Nephron (organoid): ENCODE data around the gene CRTC3.
"Not testable (repeated sequence)": the region's sequence is repeated elsewhere in the genome, so short reads cannot be mapped to it uniquely, and the experiment has no call there.

ENCODE experiments used
- H3K27ac Mint-ChIP-seq, 3 experiments: 2 replicates each; pipeline ENCODE4 v1.8.0; 2020; ENCODE audit warnings: mixed read lengths in 3 of 3, mild to moderate bottlenecking in 2 of 3, moderate library complexity in 1 of 3
- H3K27me3 Mint-ChIP-seq: 2 replicates; pipeline ENCODE4 v1.8.0; 2021; ENCODE audit warnings: low read depth, mild to moderate bottlenecking, moderate library complexity, mixed read lengths
- H3K36me3 Mint-ChIP-seq: 2 replicates; pipeline ENCODE4 v1.8.0; 2020; ENCODE audit warnings: low read depth, mixed read lengths
- H3K4me1 Mint-ChIP-seq: 2 replicates; pipeline ENCODE4 v1.8.0; 2020; ENCODE audit warnings: mixed read lengths
- H3K4me3 Mint-ChIP-seq, 3 experiments: 2 replicates each; pipeline ENCODE4 v1.8.0; 2020; ENCODE audit warnings: mild to moderate bottlenecking in 3 of 3, mixed read lengths in 3 of 3, moderate library complexity in 2 of 3
- H3K9me3 Mint-ChIP-seq: 2 replicates; pipeline ENCODE4 v1.8.0; 2020; ENCODE audit warnings: mixed read lengths
- TF ChIP-seq, protein P1 (sequence below), 3 experiments: fragments of 200-600 bp; sonication (generic); IDR thresholded peaks; one replicate each; pipeline ENCODE4 v1.5.0; 2021; ENCODE audit warnings: antibody characterized with exemption in 3 of 3; ENCODE audit not compliant: unreplicated experiment in 3 of 3

CRTC3 gene

DNA sequence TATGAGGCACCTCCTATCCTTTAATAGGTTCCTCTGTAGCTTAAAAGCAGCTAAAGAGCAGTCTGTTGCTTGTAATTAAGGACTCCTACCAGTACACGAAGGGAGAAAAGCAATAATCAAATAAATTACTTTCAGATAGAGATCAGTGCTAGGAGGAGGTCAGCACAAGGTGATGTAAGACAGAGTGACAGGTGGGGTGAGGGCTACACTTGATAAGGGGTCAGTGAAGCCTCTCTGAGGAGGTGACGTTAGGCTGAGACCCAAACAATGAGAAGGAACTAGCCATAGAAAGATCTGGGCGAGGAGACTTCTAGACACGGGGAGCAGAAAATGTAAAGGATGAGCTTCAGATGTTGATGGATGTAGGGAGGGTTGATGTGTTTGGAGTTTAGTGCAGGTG is 129.8 kb downstream of the CRTC3 start:
- Mint-ChIP-seq H3K27me3 (no peaks in the 10 kb centered on the region), H3K36me3 (no peaks in the 10 kb centered on the region), H3K4me3 (no peak overlapping the region), H3K4me1 (no peaks in the 10 kb centered on the region), H3K9me3 (no peaks in the 10 kb centered on the region), H3K27ac (no peak overlapping the region)
- TF ChIP-seq, protein P1, sequence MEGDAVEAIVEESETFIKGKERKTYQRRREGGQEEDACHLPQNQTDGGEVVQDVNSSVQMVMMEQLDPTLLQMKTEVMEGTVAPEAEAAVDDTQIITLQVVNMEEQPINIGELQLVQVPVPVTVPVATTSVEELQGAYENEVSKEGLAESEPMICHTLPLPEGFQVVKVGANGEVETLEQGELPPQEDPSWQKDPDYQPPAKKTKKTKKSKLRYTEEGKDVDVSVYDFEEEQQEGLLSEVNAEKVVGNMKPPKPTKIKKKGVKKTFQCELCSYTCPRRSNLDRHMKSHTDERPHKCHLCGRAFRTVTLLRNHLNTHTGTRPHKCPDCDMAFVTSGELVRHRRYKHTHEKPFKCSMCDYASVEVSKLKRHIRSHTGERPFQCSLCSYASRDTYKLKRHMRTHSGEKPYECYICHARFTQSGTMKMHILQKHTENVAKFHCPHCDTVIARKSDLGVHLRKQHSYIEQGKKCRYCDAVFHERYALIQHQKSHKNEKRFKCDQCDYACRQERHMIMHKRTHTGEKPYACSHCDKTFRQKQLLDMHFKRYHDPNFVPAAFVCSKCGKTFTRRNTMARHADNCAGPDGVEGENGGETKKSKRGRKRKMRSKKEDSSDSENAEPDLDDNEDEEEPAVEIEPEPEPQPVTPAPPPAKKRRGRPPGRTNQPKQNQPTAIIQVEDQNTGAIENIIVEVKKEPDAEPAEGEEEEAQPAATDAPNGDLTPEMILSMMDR (IDR thresholded peaks at IDR 0.05; ENCODE audit: unreplicated experiment in 3 of 3) = no peak

GRCh38 chr15:90660195-90660998 is 130.7 kb downstream of the CRTC3 start:
- Mint-ChIP-seq H3K4me3 (no peak overlapping the region), H3K4me1 (no peaks in the 10 kb centered on the region), H3K9me3 (no peaks in the 10 kb centered on the region), H3K27me3 (no peaks in the 10 kb centered on the region), H3K27ac (no peak overlapping the region), H3K36me3 (no peaks in the 10 kb centered on the region)
- TF ChIP-seq, protein P1 (IDR thresholded peaks at IDR 0.05; ENCODE audit: unreplicated experiment in 3 of 3) = no peak

DNA sequence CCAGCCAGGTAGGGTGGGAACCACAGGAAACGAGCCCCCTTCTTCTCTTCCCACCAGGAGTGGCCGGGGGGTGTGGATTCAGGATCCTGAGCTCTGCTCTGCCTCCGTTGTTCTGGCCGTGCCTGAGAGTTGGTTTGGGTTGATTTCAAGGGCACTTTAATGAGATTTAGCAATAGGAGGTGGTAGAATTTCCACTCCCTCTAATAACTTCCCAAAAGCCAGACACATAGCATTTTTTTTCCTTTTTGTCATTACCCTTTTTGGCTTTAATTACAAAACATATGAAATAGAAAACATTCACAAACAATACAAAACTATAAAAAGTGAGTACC is 131.2 kb downstream of the CRTC3 start:
- H3K36me3 Mint-ChIP-seq, H3K4me3 Mint-ChIP-seq, H3K4me1 Mint-ChIP-seq, H3K27ac Mint-ChIP-seq, H3K9me3 Mint-ChIP-seq, H3K27me3 Mint-ChIP-seq: not testable (repeated sequence)

DNA sequence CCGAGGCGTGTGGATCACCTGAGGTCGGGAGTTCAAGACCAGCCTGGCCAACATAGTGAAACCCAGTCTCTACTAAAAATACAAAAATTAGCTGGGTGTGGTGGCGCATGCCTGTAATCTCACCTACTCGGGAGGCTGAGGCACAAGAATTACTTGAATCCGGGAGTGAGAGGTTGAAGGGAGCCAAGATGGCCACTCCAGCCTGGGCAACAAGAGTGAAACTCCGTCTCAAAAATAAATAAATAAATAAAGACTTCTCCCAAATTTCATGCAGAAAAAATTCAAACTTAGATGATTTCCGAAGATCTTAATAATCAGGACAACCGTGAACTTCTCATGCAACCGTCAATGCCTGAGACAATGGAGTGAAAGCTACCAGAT is 134.3 kb downstream of the CRTC3 start:
- not testable (repeated sequence) for H3K9me3 Mint-ChIP-seq, H3K4me3 Mint-ChIP-seq, H3K36me3 Mint-ChIP-seq, H3K27me3 Mint-ChIP-seq, H3K27ac Mint-ChIP-seq
- H3K4me1 Mint-ChIP-seq = peaks cover 14% of the 10 kb centered on the region

- Mint-ChIP-seq H3K36me3 (no peaks in the 10 kb centered on the region), H3K9me3 (no peaks in the 10 kb centered on the region), H3K27ac (no peak overlapping the region), H3K4me1 (peaks cover 14% of the 10 kb centered on the region), H3K4me3 (no peak overlapping the region), H3K27me3 (no peaks in the 10 kb centered on the region)
- TF ChIP-seq, protein P1 (IDR thresholded peaks at IDR 0.05; ENCODE audit: unreplicated experiment in 3 of 3) = no peak
Observed at GRCh38 chr15:90664650-90665287, 135.0 kb downstream of the CRTC3 start.

DNA sequence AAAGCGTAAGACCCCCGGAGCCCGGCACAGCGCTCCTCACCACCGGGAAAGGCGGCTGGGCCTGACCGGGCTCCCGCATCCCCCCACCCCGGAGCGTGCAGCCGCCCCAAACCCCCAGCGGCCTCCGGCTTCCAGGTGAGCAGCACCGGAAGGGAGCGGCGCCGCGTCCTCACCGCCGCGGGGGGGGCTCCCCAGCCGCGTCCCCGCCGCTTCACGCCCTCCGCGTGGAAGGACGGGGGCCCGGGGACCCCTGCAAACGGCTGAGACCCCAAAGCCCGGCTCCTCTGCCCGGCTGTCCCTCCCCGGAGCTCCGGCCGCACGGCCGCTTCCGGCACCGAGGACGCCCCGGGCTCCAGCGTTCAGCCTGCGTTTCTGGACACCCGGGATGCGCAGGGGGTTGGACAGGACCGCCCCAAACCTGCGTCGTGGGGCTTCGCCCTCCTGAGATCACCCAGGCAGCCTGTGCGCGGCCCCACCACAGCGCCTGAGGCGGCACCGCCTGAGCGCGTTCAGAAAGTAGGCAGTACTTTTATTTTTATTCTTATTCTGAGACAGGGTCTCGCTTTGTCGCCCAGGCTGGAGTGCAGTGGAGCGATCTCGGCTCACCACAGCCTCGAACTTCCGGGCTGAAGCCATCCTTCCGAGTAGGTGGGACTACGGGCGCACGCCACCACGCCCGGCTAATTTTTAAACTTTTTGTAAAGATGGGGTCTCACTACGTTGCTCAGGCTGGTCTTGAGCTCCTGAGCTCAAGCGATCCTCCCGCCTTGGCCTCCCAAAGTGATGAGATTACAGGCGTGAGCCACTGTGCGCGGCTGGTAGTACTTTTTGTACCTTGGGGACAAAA is 135.8 kb downstream of the CRTC3 start:
- peaks cover 14% of the 10 kb centered on the region for H3K4me1 Mint-ChIP-seq
- TF ChIP-seq, protein P1 (IDR thresholded peaks at IDR 0.05; ENCODE audit: unreplicated experiment in 3 of 3) = no peak
- no peak overlapping the region for H3K4me3 Mint-ChIP-seq
- no peak overlapping the region for H3K27ac Mint-ChIP-seq
- H3K36me3 Mint-ChIP-seq = no peaks in the 10 kb centered on the region
- no peaks in the 10 kb centered on the region for H3K27me3 Mint-ChIP-seq
- H3K9me3 Mint-ChIP-seq = no peaks in the 10 kb centered on the region
